Subcutaneous adipose tissue (tissue), 4 donors: ENCODE measurements around the gene PI4K2B. TPM values are rescaled to one million over a fixed set of nuclear protein-coding genes. Genes with fewer than 3 reads are reported as not detected.

Source experiments
- CTCF ChIP-seq: fragments of 450-650 bp; IDR thresholded peaks from one replicate; pipeline ENCODE4 v1.5.1; 2016; ENCODE audit warnings: low read depth, mild to moderate bottlenecking, control low read depth, antibody characterized with exemption, moderate library complexity
- small RNA-seq: library from RNA; depleted of rRNA; stranded (forward); fragments of <200 nt; gene quantifications from one replicate; pipeline ENCODE3, GENCODE V24; 2016
- total RNA-seq, 4 donors: library from RNA; depleted of rRNA; stranded (reverse); fragments of >200 nt; gene quantifications; one replicate each; pipeline ENCODE4 v1.1.0, GENCODE V29; 2016

Gene PI4K2B
- total RNA-seq, 4 donors from 2014 or later = 11.7 to 28.6 (median 17.2) TPM

DNA sequence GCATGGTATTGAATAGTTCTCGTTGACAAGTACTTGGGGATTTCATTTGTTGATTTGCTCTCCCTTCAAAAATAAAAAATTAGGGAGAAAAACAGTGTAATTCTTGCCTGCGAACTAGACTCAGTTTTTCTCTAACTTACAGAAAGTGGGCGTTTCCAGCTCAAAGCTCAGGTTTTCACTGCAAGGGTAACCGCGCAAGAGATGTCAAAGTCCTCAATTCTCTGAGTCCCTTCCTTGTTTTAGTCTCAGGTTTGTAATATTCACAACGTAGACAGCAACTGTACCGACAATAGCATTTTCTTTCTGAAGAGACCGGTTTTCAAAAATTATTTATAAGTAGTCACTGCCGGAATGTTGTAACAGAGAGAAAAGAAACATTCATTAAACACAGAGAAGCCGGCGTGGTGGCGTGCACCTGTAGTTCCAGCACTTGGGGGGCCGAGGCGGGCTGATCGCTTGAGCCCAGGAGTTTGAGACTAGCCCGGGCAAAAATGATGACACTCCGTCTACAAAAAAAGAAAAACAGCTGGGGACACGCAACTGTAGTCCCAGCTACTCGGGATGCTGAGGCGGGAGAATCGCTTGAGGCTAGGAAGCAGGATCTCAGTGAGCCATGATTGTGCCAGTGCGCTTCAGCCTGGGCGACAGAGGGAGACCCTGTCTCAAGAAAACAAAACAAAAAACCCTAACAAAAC, 79.5 kb downstream of the PI4K2B start:
- TF ChIP-seq CTCF = no peak

DNA sequence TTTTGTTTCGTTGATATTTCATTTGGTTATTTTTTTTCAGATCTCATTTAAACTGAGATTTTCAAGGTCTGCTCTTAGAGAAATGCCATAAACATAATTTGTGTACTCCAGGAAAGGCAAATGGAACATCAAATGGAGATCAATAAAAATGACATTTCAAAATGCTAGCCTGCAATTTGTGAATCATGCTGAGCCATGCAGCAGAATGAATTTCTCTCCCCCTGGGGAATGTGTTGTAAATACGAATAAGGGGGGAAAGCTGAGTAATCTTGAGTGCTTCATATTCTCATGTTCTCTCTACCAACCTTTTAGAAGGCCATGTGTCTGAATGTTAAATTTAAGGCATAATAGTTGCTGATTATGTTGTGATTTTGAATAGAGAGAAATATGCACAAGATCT, 86.5 kb downstream of the PI4K2B start:
- TF ChIP-seq CTCF = no peak

DNA sequence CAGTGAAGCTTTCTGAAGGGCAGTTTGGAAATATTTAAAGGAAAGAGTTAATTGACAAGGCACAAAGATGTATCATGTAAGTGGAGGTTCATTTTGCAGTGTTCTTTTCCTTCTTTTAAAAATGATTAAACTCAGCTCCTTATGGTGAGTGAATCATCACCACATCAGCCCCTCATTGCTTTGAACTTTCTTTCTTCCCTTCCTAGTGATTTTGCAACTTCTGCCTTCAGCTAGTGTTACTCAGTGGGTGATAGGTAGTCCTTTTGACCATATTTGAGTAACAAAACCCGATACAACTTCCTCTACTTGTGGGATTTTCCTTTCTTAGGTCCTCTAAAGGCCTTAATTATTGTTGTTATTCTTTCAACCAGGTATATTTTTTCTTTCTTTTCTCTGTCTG, 86.9 kb downstream of the PI4K2B start:
- TF ChIP-seq CTCF = no peak

GRCh38 chr4:25321703-25322102, 87.9 kb downstream of the PI4K2B start:
- no peak for TF ChIP-seq CTCF

Small RNAs within 50 kb of the gene (small RNA-seq; reads per million reads assigned to genes)
- gene RF00004 = not detected

Other genes with a start within 250 kb of the PI4K2B start
- 1 to 10 TPM; 1.7 to 4.4 (median 4.4) TPM for gene LGI2, start 203.1 kb upstream of the PI4K2B start, total RNA-seq
- 10 to 100 TPM; 10.9 to 14.7 (median 11.7) TPM for gene SEPSECS, start 73.6 kb upstream of the PI4K2B start, total RNA-seq
- gene ZCCHC4, start 78.7 kb downstream of the PI4K2B start, total RNA-seq = 10 to 100 TPM; 13.2 to 16.3 (median 15.0) TPM
- gene ANAPC4, start 143.2 kb downstream of the PI4K2B start, total RNA-seq = 10 to 100 TPM; 35.5 to 43.0 (median 38.0) TPM